ENCODE measurements around the gene C12orf43. TPM values are rescaled to one million over a fixed set of nuclear protein-coding genes. Genes with fewer than 3 reads are reported as not detected.

Gene C12orf43
- total and polyA plus RNA-seq, 2 of the 4 experiments (the other 2 are of a cell fraction): 12.5 to 13.5 TPM

DNA sequence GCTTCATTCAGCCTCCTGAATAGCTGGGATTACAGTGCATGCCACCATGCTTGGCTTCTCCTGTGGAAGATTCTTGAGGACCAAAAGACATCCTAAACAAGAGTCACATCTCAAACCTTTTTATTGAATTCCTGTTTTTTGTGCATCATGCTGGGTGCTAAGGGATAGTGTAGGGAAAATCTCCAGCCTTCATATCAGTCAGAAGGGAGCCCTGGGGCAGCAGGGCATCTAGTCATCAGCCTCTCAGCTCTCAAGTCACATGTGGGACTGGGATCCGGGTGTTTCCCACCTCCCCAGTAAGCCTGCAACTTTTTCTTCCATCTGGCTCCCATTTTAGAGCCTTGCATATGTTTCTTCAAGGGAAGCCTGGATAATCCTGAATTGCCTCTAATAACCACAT, 47.8 kb upstream of the C12orf43 start:
- Histone ChIP-seq H2AFZ (replicated peaks; ENCODE audit: low read length, poor library complexity) (no peak overlapping the region), H3K27ac (ENCODE audit: insufficient read depth, low read length) (no peak overlapping the region), H2BK120ac (ENCODE audit: low read depth, low read length) (no peak overlapping the region), H3K18ac (ENCODE audit: low read depth, low read length) (no peak overlapping the region), H3K4ac (ENCODE audit: low read depth, low read length) (no peak overlapping the region), H4K5ac (ENCODE audit: low read depth, low read length) (no peak overlapping the region), H4K20me1 (ENCODE audit: insufficient read depth, low read length) (no peaks in the 10 kb centered on the region), H2BK15ac (ENCODE audit: low read depth, low read length) (no peak overlapping the region), H3K36me3 (ENCODE audit: control insufficient read depth, insufficient read depth, low read length) (no peaks in the 10 kb centered on the region), H3K4me2 (ENCODE audit: low read depth, low read length) (no peak overlapping the region), H3K4me1 (ENCODE audit: control insufficient read depth, insufficient read depth, low read length) (no peaks in the 10 kb centered on the region), H3K56ac (ENCODE audit: extremely low read depth, insufficient read depth, low read length) (no peak overlapping the region), H3K79me1 (ENCODE audit: low read depth in 1 of 2, low read length in 2 of 2) (no peaks in the 10 kb centered on the region), H4K91ac (ENCODE audit: insufficient read depth, low read depth, low read length) (no peak overlapping the region), H3K9me3 (ENCODE audit: control insufficient read depth, insufficient read depth, low read length) (no peaks in the 10 kb centered on the region), H2AK9ac (replicated peaks; ENCODE audit: low read depth, low read length, poor library complexity) (no peak overlapping the region), H2BK20ac (ENCODE audit: low read depth, low read length) (no peak overlapping the region), H3K27me3 (ENCODE audit: control insufficient read depth, insufficient read depth, low read length) (peaks cover 11% of the 10 kb centered on the region), H2BK5ac (ENCODE audit: low read depth, low read length, poor library complexity, severe bottlenecking) (no peak overlapping the region), H3K9ac (ENCODE audit: low read depth, low read length) (no peak overlapping the region), H4K8ac (ENCODE audit: low read depth in 2 of 2, low read length in 2 of 2) (no peak overlapping the region), H3K9me1 (ENCODE audit: insufficient read depth, low read length) (no peaks in the 10 kb centered on the region), H3K23ac (ENCODE audit: low read depth, low read length) (no peak overlapping the region), H3K14ac (replicated peaks; ENCODE audit: low read depth, low read length) (no peak overlapping the region), H2AK5ac (ENCODE audit: low read depth, low read length) (no peak overlapping the region), H3K4me3 (ENCODE audit: insufficient read depth, low read depth, low read length) (no peak overlapping the region)
- ChIA-PET CTCF (no interaction called here), POLR2A (ENCODE audit: unreplicated experiment) (no interaction called here)
- in situ Hi-C loops (cut with MboI; ENCODE audit: low sequenced_read_pairs) (no loop called here), intact Hi-C loops (cut with micrococcal nuclease) (loop anchor here (5.0 kb wide), 2 partner anchors 33 to 618 kb away; no protein-coding TSS in a partner anchor), dilution Hi-C loops (cut with HindIII; ENCODE audit: low sequenced_read_pairs, unreplicated experiment) (no loop called here)
- DNase-seq (no peak), ATAC-seq (ENCODE audit: low read depth) (no peak)
- BruUV-seq (replicated peaks): no TSS peak
- no peak for TF ChIP-seq CEBPB (IDR thresholded peaks at IDR 0.05; ENCODE audit: low read depth, low read length)
- TF ChIP-seq NFE2L2 (IDR thresholded peaks at IDR 0.05; ENCODE audit: low read depth, low read length): no peak
- TF ChIP-seq RFX5 (IDR thresholded peaks at IDR 0.05; ENCODE audit: low read depth, low read length): no peak
- no peak for TF ChIP-seq CHD1 (IDR thresholded peaks at IDR 0.05; ENCODE audit: low read depth, low read length)
- no CpG with 5 or more reads among the region's 1 CpG for WGBS, 2 experiments (ENCODE audit: extremely low coverage in 2 of 2, insufficient read length in 1 of 2)
